HEK293 (cell line): ENCODE data around the gene AUH.
A peak's percentile ranks its signal among the peaks of the same experiment; 100 is the strongest.

ENCODE experiments used
- CTCF ChIA-PET: fragments of 350-600 bp; formaldehyde crosslinking; extraction: SDS; loops from one replicate; lab custom pipeline; 2021; ENCODE audit warnings: antibody characterized with exemption; lab: Yijun Ruan, JAX
- POLR2A ChIA-PET: fragments of 300-600 bp; formaldehyde crosslinking; extraction: SDS; loops from one replicate; lab custom pipeline; 2020; ENCODE audit warnings: antibody characterized with exemption, inconsistent platforms; lab: Yijun Ruan, JAX
- H3K27ac ChIP-seq: fragments of 200-500 bp; sonication (Bioruptor generic); 2 replicates; pipeline ENCODE4 v1.5.1; 2014; ENCODE audit warnings: low read depth, low read length, control low read depth, inconsistent platforms; ENCODE audit errors: extremely low read depth
- H3K36me3 ChIP-seq, 2 experiments: fragments of 200-500 bp in 1 of 2; sonication (Bioruptor generic) in 1 of 2; 1 replicate in 1 of 2; 2 replicates in 1 of 2; pipeline ENCODE4 v1.5.1; 2014 to 2017; ENCODE audit warnings: inconsistent platforms in 2 of 2, low read length in 2 of 2; ENCODE audit not compliant: control insufficient read depth in 2 of 2, insufficient read depth in 1 of 2
- H3K4me1 ChIP-seq: fragments of 200-500 bp; sonication (Bioruptor generic); 2 replicates; pipeline ENCODE4 v1.5.1; 2014; ENCODE audit warnings: mild to moderate bottlenecking, low read length, inconsistent platforms; ENCODE audit not compliant: control insufficient read depth, insufficient read depth
- H3K4me3 ChIP-seq: 2 replicates; pipeline ENCODE4 v1.5.1; 2011; ENCODE audit warnings: low read depth, mild to moderate bottlenecking, control low read depth, low read length, moderate library complexity
- H3K9me3 ChIP-seq: fragments of 200-500 bp; sonication (Bioruptor generic); 2 replicates; pipeline ENCODE4 v1.5.1; 2014; ENCODE audit warnings: low read depth, low read length, inconsistent platforms; ENCODE audit not compliant: control insufficient read depth, insufficient read depth
- EGR2 ChIP-seq: fragments of 450-650 bp; formaldehyde crosslinking; IDR thresholded peaks from 2 replicates; pipeline ENCODE4 v1.5.1; 2016; ENCODE audit warnings: low read depth, missing biosample characterization, missing genetic modification characterization
- GLI2 ChIP-seq: fragments of 450-650 bp; formaldehyde crosslinking; IDR thresholded peaks from 2 replicates; pipeline ENCODE4; 2017; ENCODE audit warnings: missing biosample characterization, missing genetic modification characterization, low read depth, borderline replicate concordance
- KLF17 ChIP-seq: fragments of 450-650 bp; formaldehyde crosslinking; IDR thresholded peaks from 2 replicates; pipeline ENCODE4 v1.5.1; 2016; ENCODE audit warnings: missing biosample characterization, missing genetic modification characterization
- MYNN ChIP-seq: fragments of 450-650 bp; formaldehyde crosslinking; IDR thresholded peaks from 2 replicates; pipeline ENCODE4 v1.5.1; 2016; ENCODE audit warnings: missing biosample characterization, missing genetic modification characterization, borderline replicate concordance
- SP2 ChIP-seq: fragments of 450-650 bp; formaldehyde crosslinking; IDR thresholded peaks from 2 replicates; pipeline ENCODE4 v1.5.1; 2016; ENCODE audit warnings: missing biosample characterization, missing genetic modification characterization
- SP3 ChIP-seq: fragments of 450-650 bp; formaldehyde crosslinking; IDR thresholded peaks from 2 replicates; pipeline ENCODE4 v1.5.1; 2016; ENCODE audit warnings: missing biosample characterization, missing genetic modification characterization
- TCF7L2 ChIP-seq: IDR thresholded peaks from 2 replicates; pipeline ENCODE4 v1.6.1; 2011; ENCODE audit warnings: low read depth, mild to moderate bottlenecking, inconsistent platforms, low read length, moderate library complexity, borderline replicate concordance
- YY2 ChIP-seq: fragments of 450-650 bp; formaldehyde crosslinking; IDR thresholded peaks from 2 replicates; pipeline ENCODE4 v1.5.1; 2016; ENCODE audit warnings: missing biosample characterization, missing genetic modification characterization
- ZBTB1 ChIP-seq: fragments of 450-650 bp; formaldehyde crosslinking; IDR thresholded peaks from 2 replicates; pipeline ENCODE4 v1.5.1; 2016; ENCODE audit warnings: missing biosample characterization, missing genetic modification characterization
- ZBTB17 ChIP-seq: fragments of 450-650 bp; formaldehyde crosslinking; IDR thresholded peaks from 2 replicates; pipeline ENCODE4 v1.5.1; 2016; ENCODE audit warnings: missing biosample characterization, missing genetic modification characterization
- ZBTB21 ChIP-seq: fragments of 450-650 bp; formaldehyde crosslinking; IDR thresholded peaks from 2 replicates; pipeline ENCODE4 v1.5.1; 2017; ENCODE audit warnings: missing biosample characterization, missing genetic modification characterization
- ZIC2 ChIP-seq: fragments of 450-650 bp; formaldehyde crosslinking; IDR thresholded peaks from 2 replicates; pipeline ENCODE4 v1.5.1; 2016; ENCODE audit warnings: missing biosample characterization, missing genetic modification characterization
- ZNF140 ChIP-seq: fragments of 450-650 bp; formaldehyde crosslinking; IDR thresholded peaks from 2 replicates; pipeline ENCODE4 v1.5.1; 2016; ENCODE audit warnings: missing biosample characterization, missing genetic modification characterization
- ZNF221 ChIP-seq: fragments of 450-650 bp; formaldehyde crosslinking; IDR thresholded peaks from 2 replicates; pipeline ENCODE4 v1.5.1; 2017; ENCODE audit warnings: missing biosample characterization, missing genetic modification characterization, borderline replicate concordance
- ZNF223 ChIP-seq: fragments of 450-650 bp; formaldehyde crosslinking; IDR thresholded peaks from 2 replicates; pipeline ENCODE4 v1.5.1; 2016; ENCODE audit warnings: missing biosample characterization, missing genetic modification characterization
- ZNF239 ChIP-seq: fragments of 450-650 bp; formaldehyde crosslinking; IDR thresholded peaks from 2 replicates; pipeline ENCODE4 v1.5.1; 2016; ENCODE audit warnings: missing biosample characterization, missing genetic modification characterization
- ZNF24 ChIP-seq: fragments of 450-650 bp; formaldehyde crosslinking; IDR thresholded peaks from 2 replicates; pipeline ENCODE4 v1.5.1; 2016; ENCODE audit warnings: missing biosample characterization, missing genetic modification characterization
- ZNF274 ChIP-seq, 2 experiments: fragments of 200-500 bp in 1 of 2; fragments of 450-650 bp in 1 of 2; sonication (Bioruptor generic) in 1 of 2; formaldehyde crosslinking in 1 of 2; IDR thresholded peaks; 2 replicates each; pipeline versions ENCODE4 v1.5.1 to v1.6.1; 2014 to 2016; ENCODE audit warnings: borderline replicate concordance in 1 of 2, inconsistent platforms in 1 of 2, low read length in 1 of 2, missing biosample characterization in 1 of 2, missing genetic modification characterization in 1 of 2
- ZNF366 ChIP-seq: fragments of 450-650 bp; formaldehyde crosslinking; conservative IDR thresholded peaks from 2 replicates; pipeline ENCODE4 v1.5.1; 2016; ENCODE audit warnings: missing biosample characterization, missing genetic modification characterization
- ZNF529 ChIP-seq: fragments of 450-650 bp; formaldehyde crosslinking; IDR thresholded peaks from 2 replicates; pipeline ENCODE4 v1.5.1; 2017; ENCODE audit warnings: missing genetic modification characterization, missing biosample characterization; ENCODE audit not compliant: insufficient replicate concordance
- ZNF548 ChIP-seq: fragments of 450-650 bp; formaldehyde crosslinking; IDR thresholded peaks from 2 replicates; pipeline ENCODE4 v1.5.1; 2016; ENCODE audit warnings: missing biosample characterization, missing genetic modification characterization
- ZNF558 ChIP-seq: fragments of 450-650 bp; formaldehyde crosslinking; IDR thresholded peaks from 2 replicates; pipeline ENCODE4 v1.5.1; 2016; ENCODE audit warnings: missing biosample characterization, missing genetic modification characterization
- ZNF600 ChIP-seq: fragments of 450-650 bp; formaldehyde crosslinking; IDR thresholded peaks from 2 replicates; pipeline ENCODE4 v1.5.1; 2016; ENCODE audit warnings: missing biosample characterization, missing genetic modification characterization
- ZNF629 ChIP-seq: fragments of 450-650 bp; formaldehyde crosslinking; IDR thresholded peaks from 2 replicates; pipeline ENCODE4 v1.5.1; 2017; ENCODE audit warnings: missing biosample characterization, missing genetic modification characterization
- ZNF658 ChIP-seq: fragments of 450-650 bp; formaldehyde crosslinking; IDR thresholded peaks from 2 replicates; pipeline ENCODE4; 2016; ENCODE audit warnings: missing biosample characterization, missing genetic modification characterization
- ZNF664 ChIP-seq: fragments of 450-650 bp; formaldehyde crosslinking; IDR thresholded peaks from 2 replicates; pipeline ENCODE4 v1.5.1; 2016; ENCODE audit warnings: missing biosample characterization, missing genetic modification characterization
- ZNF701 ChIP-seq: fragments of 450-650 bp; formaldehyde crosslinking; IDR thresholded peaks from 2 replicates; pipeline ENCODE4 v1.5.1; 2016; ENCODE audit warnings: missing biosample characterization, missing genetic modification characterization
- ZNF791 ChIP-seq: fragments of 450-650 bp; formaldehyde crosslinking; IDR thresholded peaks from 2 replicates; pipeline ENCODE4 v1.5.1; 2016; ENCODE audit warnings: missing biosample characterization, missing genetic modification characterization
- ZNF837 ChIP-seq: fragments of 450-650 bp; formaldehyde crosslinking; IDR thresholded peaks from 2 replicates; pipeline ENCODE4 v1.5.1; 2016; ENCODE audit warnings: missing biosample characterization, missing genetic modification characterization
- TF ChIP-seq, protein P1 (sequence below): fragments of 450-650 bp; formaldehyde crosslinking; IDR thresholded peaks from 2 replicates; pipeline ENCODE4 v1.5.1; 2016; ENCODE audit warnings: missing biosample characterization, missing genetic modification characterization
- TF ChIP-seq, protein P2 (sequence below): fragments of 450-650 bp; formaldehyde crosslinking; IDR thresholded peaks from 2 replicates; pipeline ENCODE4; 2016; ENCODE audit warnings: missing biosample characterization, missing genetic modification characterization
- TF ChIP-seq, protein P3 (sequence below): fragments of 450-650 bp; formaldehyde crosslinking; IDR thresholded peaks from 2 replicates; pipeline ENCODE4 v1.5.1; 2016; ENCODE audit warnings: missing biosample characterization, missing genetic modification characterization

The AUH gene

GRCh38 chr9:91197232-91198181 lies 164.2 kb downstream of the AUH start:
- H3K4me1 ChIP-seq = peaks cover under 1% of the 10 kb centered on the region; the same call in 1 of the 2 replicates
- H3K36me3 ChIP-seq = no peaks in the 10 kb centered on the region
- TF ChIP-seq ZNF600 (tag by site-specific recombination) (peak; percentile 80), ZNF24 (tag by site-specific recombination) (no peak), ZNF664 (tag by site-specific recombination) (no peak), KLF17 (tag by site-specific recombination) (no peak), TCF7L2 (0 out of 2 replicates have a peak, but pooled peaks have one; percentile 31), ZNF701 (tag by site-specific recombination) (no peak), ZNF239 (tag by site-specific recombination) (no peak), ZNF629 (tag by site-specific recombination) (0 out of 2 replicates have a peak, but pooled peaks have one; percentile 14), ZBTB21 (0 out of 2 replicates have a peak, but pooled peaks have one; percentile 23), ZIC2 (tag by site-specific recombination) (0 out of 2 replicates have a peak, but pooled peaks have one; percentile 30), SP3 (tag by site-specific recombination) (no peak), ZNF791 (tag by site-specific recombination) (no peak), YY2 (tag by site-specific recombination) (peak; percentile 23; the same call in 1 of the 2 replicates), ZNF140 (tag by site-specific recombination) (no peak), ZNF221 (no peak), ZBTB17 (0 out of 2 replicates have a peak, but pooled peaks have one; percentile 14), ZNF366 (peak; percentile 22; the same call in 1 of the 2 replicates)
- TF ChIP-seq, protein P1, sequence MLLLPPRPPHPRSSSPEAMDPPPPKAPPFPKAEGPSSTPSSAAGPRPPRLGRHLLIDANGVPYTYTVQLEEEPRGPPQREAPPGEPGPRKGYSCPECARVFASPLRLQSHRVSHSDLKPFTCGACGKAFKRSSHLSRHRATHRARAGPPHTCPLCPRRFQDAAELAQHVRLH = no peak
- TF ChIP-seq, protein P2, sequence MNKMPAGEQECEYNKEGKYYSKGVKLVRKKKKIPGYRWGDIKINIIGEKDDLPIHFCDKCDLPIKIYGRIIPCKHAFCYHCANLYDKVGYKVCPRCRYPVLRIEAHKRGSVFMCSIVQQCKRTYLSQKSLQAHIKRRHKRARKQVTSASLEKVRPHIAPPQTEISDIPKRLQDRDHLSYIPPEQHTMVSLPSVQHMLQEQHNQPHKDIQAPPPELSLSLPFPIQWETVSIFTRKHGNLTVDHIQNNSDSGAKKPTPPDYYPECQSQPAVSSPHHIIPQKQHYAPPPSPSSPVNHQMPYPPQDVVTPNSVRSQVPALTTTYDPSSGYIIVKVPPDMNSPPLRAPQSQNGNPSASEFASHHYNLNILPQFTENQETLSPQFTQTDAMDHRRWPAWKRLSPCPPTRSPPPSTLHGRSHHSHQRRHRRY = no peak
- ChIA-PET CTCF (interaction anchor here (0.6 to 1.5 kb wide), 3 partner anchors 163 to 283 kb away, joined by 3 read pairs; no protein-coding TSS in a partner anchor), POLR2A (no interaction called here)
- H3K9me3 ChIP-seq = no peaks in the 10 kb centered on the region
- H3K4me3 ChIP-seq = no peak overlapping the region
- no peak overlapping the region for H3K27ac ChIP-seq

DNA sequence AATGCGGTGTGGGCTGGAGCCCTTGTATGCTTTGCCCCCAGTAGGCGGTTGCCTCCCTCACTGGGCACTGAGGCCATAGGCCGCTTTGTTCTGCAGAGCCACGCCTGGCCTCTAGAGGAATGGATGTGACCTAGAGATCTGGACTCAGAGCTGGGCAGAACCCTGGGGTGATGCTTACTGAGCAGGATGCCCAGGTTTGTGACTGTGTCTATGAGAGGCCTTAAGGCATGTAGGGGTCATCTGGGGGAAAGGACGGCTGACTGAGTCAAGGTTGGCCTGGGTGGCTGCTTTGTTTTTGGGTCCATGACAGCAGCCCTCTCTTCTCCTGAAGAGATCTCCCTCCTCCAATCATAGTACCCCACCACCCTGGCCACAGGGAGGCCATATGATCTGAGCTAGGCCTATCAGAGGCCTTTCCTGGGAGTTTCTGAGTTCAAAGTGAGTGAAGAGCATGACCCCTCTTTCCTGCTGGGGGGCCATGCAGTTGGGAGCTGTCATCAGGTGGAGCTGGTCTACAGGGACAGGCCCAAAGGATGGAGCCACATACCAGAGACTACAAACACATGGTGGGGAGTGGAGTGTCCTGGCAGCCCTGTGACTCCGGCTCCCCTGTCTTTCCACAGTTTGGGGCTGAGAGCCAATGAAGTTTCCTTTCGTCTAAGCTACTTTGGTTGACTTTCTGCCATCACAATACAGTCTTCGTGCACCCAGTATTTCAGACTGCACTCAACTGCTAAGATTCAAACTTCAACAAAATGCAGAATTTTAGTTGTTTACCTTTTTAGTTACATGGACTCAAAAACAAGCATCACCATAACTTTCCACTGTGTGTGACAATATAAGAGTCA lies 165.4 kb downstream of the AUH start:
- peaks cover 3% of the 10 kb centered on the region; the same call in 1 of the 2 replicates for H3K4me1 ChIP-seq
- H3K4me3 ChIP-seq = no peak overlapping the region
- ChIA-PET CTCF (interaction anchor here (0.7 kb wide), 1 partner anchor 485 kb away, joined by 5 read pairs; no protein-coding TSS in a partner anchor), POLR2A (no interaction called here)
- H3K9me3 ChIP-seq = no peaks in the 10 kb centered on the region
- no peak overlapping the region for H3K27ac ChIP-seq
- H3K36me3 ChIP-seq = no peaks in the 10 kb centered on the region
- TF ChIP-seq MYNN (tag by site-specific recombination) = no peak
- TF ChIP-seq ZNF837 = no peak
- no peak for TF ChIP-seq ZBTB1 (tag by site-specific recombination)
- TF ChIP-seq, protein P3, sequence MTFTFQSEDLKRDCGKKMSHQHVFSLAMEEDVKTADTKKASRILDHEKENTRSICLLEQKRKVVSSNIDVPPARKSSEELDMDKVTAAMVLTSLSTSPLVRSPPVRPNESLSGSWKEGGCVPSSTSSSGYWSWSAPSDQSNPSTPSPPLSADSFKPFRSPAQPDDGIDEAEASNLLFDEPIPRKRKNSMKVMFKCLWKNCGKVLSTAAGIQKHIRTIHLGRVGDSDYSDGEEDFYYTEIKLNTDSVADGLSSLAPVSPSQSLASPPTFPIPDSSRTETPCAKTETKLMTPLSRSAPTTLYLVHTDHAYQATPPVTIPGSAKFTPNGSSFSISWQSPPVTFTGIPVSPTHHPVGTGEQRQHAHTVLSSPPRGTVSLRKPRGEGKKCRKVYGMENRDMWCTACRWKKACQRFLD = no peak
- TF ChIP-seq GLI2 = no peak
- TF ChIP-seq ZNF558 (tag by site-specific recombination) = no peak
- TF ChIP-seq EGR2 (tag by site-specific recombination) = no peak
- no peak for TF ChIP-seq ZNF223
- no peak for TF ChIP-seq ZNF529 (tag by site-specific recombination)
- TF ChIP-seq ZNF548 = no peak
- TF ChIP-seq SP2 (tag by site-specific recombination) = no peak
- no peak for TF ChIP-seq ZNF658
- no peak for TF ChIP-seq ZNF274 (IDR thresholded peaks at IDR 0.05; ENCODE audit: low read length)
- TF ChIP-seq ZNF274 (tag by site-specific recombination; IDR thresholded peaks at IDR 0.05; ENCODE audit: borderline replicate concordance) = no peak
